Cardiac fibroblast (primary cell): Measurements from ENCODE around the gene ZNF165.

Experiments used
- DNase-seq, 2 donors: peaks; one replicate each; pipeline versions ENCODE4 v3.0.0 to v3.0.0-alpha.2; 2010; ENCODE audit warnings: low read depth in 2 of 2
- H3K4me3 ChIP-seq, 2 donors: replicated peaks in 1 of 2; 1 replicate in 1 of 2; 2 replicates in 1 of 2; pipeline ENCODE4 v1.5.1; 2011; ENCODE audit warnings: low read depth in 2 of 2, low read length in 2 of 2, mild to moderate bottlenecking in 2 of 2, moderate library complexity in 1 of 2
- CTCF ChIP-seq: IDR thresholded peaks from one replicate; pipeline ENCODE4 v1.5.1; 2011; ENCODE audit warnings: low read depth, mild to moderate bottlenecking, low read length, inconsistent platforms

ZNF165 gene

GRCh38 chr6:28134716-28135115 is 54.3 kb downstream of the ZNF165 start:
- H3K4me3 ChIP-seq = no peak overlapping the region
- TF ChIP-seq CTCF = no peak
- DNase-seq = no peak

- DNase-seq = no peak
- TF ChIP-seq CTCF = no peak
- H3K4me3 ChIP-seq = peak overlapping the region in 1 of 2 donors; percentile 79
Observed at GRCh38 chr6:28135393-28135792, 55.0 kb downstream of the ZNF165 start.

- H3K4me3 ChIP-seq = peak overlapping the region; percentile 60 to 79
- no peak for TF ChIP-seq CTCF
Observed at GRCh38 chr6:28136585-28137504, 56.5 kb downstream of the ZNF165 start.

GRCh38 chr6:28137505-28137981 is 57.2 kb downstream of the ZNF165 start:
- no peak for TF ChIP-seq CTCF
- peak; percentile 21 to 51 for DNase-seq
- H3K4me3 ChIP-seq = peak overlapping the region; percentile 60 to 79

More at GRCh38 chr6:28136585-28137504, 56.5 kb downstream of the ZNF165 start:
- DNase-seq = peak; percentile 98
